Activated effector memory CD4-positive, alpha-beta T cell treated with Interleukin-2 at 50 U/mL for 16 hours (primary cell): ENCODE data around the gene C1QTNF6.

ENCODE experiments used
- DNase-seq: peaks from one replicate; pipeline ENCODE4 v3.0.0-alpha.2; 2020

The C1QTNF6 gene

DNA sequence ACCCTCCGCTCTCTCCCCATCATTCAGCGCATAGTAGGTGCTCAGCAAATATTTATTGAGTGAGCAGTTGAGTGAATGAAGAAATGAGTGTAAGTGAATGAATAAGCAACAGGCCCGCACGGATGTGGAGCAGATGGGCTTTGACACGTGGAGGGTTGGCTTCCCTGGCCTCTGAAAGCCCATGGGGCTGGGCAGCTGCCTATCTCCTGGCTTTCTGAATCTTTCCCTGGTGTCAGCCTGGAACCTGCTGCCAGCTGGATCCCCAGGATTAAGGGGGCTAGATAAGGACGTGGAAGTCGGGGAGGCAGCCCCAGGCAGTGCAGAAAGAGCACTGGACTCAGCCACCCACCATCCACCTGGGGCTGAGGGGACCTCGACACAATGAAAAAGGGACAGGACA is 50.9 kb downstream of the C1QTNF6 start:
- no peak for DNase-seq

DNA sequence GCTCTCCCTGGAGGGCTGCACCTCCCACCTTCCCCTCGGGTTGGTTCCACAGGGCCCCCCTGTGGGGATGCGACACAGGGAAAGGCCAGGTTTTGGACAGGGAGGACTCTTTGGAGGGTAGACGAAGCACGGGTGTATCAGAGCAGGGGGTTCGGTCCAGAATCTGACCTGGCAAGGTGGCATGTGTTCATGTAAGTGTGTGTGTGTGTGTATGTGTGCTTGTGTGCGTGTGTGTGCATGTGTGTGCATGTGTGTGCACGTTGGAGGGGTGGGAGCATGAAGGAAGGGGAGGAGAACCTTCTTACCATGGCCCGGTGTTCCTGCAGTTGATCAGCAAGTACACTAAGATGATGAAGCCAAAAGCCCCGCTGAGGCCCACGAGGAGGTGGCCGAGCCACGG is 53.0 kb downstream of the C1QTNF6 start:
- DNase-seq, result no peak

DNA sequence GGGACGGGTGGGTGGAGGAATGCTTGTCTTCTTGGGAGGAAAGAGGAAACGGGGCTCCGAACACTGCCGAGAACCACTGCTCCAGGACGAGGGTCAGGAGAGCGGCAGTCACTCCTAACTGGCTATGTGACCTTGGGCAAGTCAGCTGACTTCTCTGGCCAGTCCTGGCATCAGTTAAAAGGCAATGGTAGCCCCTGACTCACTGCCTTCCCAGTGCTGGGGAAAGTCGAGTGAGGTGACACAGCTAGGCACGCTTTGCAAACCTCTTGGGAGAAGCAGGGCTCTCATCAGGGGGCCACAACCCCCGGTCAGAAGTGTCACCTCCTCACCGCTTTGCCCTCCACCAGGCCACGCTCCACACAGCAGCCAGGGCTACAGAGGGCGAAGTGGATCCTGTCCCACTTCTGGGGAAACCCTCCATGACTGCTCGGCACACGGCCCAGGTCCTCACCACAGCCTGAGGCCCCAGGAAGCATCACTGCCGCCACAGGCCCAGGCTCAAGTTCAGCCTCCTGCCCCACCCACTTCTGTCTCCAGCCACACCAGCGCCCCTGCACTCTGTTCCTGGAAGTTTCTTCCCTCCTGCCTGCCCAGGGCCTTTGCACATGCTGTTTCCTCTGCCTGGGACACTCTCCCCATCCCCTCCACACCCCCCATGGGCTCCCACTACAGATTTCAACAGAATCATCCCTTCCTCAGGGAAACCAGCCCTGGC is 54.6 kb downstream of the C1QTNF6 start:
- no peak for DNase-seq

DNA sequence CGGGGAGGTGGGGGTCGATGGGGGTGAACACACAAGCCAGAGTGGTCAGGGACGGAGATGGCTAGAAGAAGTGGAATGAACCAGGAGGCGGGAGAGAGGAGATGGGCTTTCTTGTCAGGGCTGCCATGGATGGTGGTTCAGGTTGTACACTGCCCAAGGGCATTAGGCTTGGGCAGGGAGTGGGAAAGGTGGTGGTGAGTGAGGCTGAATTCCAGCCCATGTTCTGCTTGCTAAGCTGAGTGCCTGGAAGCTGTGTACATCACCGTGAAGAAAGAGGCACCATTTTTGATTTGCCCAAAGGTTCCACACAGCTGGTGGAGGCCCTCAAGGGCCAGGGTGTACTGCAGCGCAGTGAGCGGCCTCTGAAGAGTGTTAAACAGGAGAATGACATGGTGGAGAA is 55.3 kb downstream of the C1QTNF6 start:
- no peak for DNase-seq
